Amygdala (tissue), 56 donors: ENCODE results near the gene PDZD2.
A peak's percentile ranks its signal among the peaks of the same experiment; 100 is the strongest.

Experiments used
- DNase-seq, 56 donors: peaks; one replicate each; lab custom pipeline; 2025; lab: John Stamatoyannopoulos, UW

PDZD2 gene

GRCh38 chr5:31807789-31808540 is 169.0 kb downstream of the PDZD2 start:
- no peak for DNase-seq

DNA sequence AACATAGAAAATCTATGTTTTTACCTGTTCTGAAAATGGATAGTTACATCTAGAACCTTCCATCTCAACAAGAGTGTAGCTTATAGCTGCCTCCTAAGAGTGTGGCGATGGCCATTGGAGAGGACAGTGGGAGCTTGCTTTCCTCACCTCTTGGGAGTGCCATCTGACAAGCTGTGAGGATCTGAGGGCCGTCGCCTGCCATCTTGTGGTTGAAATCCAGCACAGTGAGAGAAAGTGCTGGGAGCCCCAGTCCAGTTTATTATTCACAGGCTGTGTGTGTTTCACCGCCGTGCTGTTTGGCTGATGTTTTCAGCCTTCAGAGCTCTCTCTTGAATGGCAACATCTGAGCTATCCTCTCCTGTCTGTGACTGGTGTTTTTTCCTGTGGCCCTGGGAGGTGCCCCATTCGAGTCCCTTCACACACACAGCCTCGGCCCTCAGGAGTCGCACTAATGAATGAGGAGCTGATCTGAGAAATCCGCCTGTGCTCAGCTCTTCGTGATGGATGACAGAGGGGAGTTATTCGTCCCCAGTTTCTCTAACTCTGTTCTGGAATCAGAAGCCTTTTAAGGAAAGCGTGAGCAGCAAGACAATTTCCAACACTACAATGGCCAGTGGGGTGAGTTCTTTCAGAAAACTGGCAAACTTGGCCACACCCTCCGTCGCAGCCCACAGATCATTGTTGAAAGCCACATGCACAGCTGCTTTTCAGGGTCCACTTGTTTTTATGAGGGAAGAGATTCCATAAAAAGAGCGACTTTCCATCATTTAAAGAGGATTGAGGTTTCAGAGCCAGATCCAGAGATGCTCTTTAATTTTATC is 170.3 kb downstream of the PDZD2 start:
- peak in 55 of 56 donors; percentile 6 to 92 (median 66) for DNase-seq

GRCh38 chr5:31811210-31811609 is 172.3 kb downstream of the PDZD2 start:
- peak in 1 of 56 donors; percentile 4 for DNase-seq

GRCh38 chr5:31815376-31815775 is 176.4 kb downstream of the PDZD2 start:
- no peak for DNase-seq

- no peak for DNase-seq
Measured at GRCh38 chr5:31819926-31820516, 181.1 kb downstream of the PDZD2 start.

- DNase-seq, result no peak
Measured at GRCh38 chr5:31823472-31823871, 184.5 kb downstream of the PDZD2 start.

- no peak for DNase-seq
Measured at GRCh38 chr5:31824869-31825517, 186.1 kb downstream of the PDZD2 start.

GRCh38 chr5:31825518-31826068 is 186.7 kb downstream of the PDZD2 start:
- peak in 38 of 56 donors; percentile 4 to 80 (median 19) for DNase-seq

DNA sequence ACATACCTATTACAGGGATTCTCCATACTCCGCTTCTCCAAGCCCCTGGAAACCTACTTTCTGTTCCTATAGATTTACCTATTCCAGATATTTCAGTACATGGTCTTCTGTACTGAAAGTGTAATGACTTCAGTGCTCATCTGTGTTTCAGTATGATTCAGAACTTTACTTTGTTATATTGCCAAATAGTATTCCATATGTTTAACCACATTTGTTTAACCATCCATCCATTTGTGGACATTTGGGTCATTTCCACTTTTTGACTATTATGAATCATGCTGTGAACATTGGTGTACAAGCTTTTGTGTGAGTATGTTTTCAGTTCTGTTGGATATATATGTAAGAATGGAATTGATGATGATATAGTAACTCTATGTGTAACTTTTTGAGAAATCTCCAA is 188.9 kb downstream of the PDZD2 start:
- DNase-seq, result no peak

DNA sequence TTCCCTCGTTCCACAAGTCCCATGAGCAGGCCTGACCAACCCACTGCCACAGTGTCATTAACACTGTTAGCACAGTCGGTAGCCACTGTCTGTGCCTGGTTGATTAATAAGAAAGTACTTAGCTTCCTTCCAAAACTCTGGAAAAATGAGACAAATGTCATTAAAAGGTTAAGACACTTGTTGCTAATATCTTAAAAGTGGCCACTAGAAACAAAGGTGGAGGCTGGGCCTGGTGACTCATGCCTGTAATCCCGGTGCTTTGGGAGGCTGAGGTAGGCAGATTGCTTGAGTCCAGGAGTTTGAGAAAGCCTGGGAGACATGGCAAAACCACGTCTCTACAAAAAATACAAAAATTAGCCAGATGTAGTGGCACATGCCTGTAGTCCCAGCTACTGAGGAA is 194.0 kb downstream of the PDZD2 start:
- no peak for DNase-seq

DNA sequence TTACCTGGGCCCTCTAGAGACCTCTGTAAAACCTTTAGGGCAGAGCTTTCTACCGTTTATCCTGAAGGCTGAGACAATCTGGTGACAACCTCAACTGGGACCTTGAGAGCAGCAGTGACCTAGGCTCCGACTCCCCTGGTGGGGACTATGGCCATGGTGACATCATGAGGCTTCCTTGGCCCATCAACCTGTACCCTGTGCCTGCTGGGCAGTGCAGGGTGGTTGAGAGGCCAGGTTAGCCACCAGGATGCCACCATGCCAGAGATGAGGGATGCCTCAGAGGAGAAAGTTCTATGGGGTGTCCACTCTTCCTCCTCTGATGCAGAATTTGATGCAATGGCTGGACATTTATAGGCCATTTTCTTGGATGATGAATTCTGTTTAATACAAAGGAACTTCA is 194.8 kb downstream of the PDZD2 start:
- DNase-seq, result no peak

DNA sequence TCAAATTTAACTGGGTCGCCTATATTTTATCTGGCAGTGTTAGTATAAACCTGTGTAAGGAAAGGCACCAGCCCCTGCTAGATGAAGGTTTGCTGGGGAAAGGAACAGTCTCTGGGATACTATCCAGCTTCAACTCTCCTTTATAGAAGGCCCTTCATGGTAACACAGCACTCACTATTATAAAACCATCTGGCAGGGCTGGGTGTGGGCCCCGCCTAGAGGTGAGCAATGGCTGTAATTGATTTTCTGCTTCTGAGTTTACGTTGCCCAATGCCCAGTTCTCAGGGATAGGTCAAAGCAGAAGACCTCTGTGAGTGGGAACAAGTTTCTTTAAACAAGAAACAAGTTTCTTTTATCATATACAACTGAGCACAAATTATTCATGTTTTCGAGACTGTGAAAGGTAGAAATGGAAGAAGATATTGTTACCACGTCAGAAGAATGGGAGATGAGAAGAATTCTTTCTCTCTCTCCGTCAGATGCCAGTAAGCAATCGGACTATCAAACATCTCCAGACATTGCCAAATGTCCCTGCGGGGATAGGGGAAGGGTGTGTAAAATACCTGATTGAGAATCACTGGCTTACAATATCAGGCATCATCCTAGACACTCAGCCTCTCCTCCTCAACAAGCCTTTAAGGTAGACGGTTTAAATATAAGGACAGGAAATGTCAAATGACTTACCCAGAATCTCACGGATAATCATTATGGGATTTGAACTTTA is 205.9 kb downstream of the PDZD2 start:
- DNase-seq, result no peak

- DNase-seq, result no peak
Measured at GRCh38 chr5:31845361-31845760, 206.4 kb downstream of the PDZD2 start.

GRCh38 chr5:31846934-31847333 is 208.0 kb downstream of the PDZD2 start:
- DNase-seq, result no peak

GRCh38 chr5:31847354-31847753 is 208.4 kb downstream of the PDZD2 start:
- DNase-seq, result peak in 12 of 56 donors; percentile 3 to 32 (median 11)

- no peak for DNase-seq
Measured at GRCh38 chr5:31850981-31851689, 212.2 kb downstream of the PDZD2 start.

DNA sequence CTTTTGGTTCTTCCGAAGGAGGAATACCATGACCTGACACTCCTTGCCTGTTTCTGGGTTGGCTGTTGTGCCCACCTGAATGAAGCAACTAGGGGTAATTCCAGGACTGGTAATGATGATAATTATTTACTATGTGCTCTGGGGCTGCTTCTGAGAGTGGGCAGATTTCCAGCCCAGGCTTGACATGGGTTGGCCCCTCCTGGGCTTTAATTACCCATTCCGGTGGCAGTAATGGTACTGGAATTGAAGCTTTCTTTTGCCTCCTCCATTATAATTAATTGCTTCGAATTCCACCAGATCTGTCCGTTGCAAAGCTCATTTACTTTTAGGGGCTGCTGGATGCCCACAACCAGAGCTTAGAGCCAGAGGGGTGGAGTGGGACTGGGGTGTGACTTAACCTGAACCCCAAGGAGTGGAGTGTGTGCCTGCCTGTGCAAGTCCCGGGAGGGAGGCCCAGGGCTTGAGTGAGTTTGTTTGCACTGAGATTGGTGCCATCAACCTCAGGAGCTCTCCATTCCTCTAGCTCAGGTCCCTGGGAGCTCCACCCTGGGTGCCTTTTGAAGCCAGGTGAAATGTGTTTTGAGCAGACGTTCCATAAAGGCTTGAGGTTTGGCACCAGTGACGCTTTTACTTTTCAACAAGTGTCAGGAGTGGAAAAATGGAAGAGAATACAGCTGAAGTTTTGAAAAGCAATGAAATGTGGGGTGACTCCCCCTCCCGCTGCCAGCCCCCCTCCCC is 214.6 kb downstream of the PDZD2 start:
- DNase-seq, result peak in 1 of 56 donors; percentile 7
